ENCODE results near the gene ABHD18. TPM values are rescaled to one million over a fixed set of nuclear protein-coding genes. Genes with fewer than 3 reads are reported as not detected.

ABHD18 gene
- 3.2 to 4.0 TPM (median 3.4 TPM) in 5 replicates for total RNA-seq (2022; extraction: Qiagen RNA extraction)

DNA sequence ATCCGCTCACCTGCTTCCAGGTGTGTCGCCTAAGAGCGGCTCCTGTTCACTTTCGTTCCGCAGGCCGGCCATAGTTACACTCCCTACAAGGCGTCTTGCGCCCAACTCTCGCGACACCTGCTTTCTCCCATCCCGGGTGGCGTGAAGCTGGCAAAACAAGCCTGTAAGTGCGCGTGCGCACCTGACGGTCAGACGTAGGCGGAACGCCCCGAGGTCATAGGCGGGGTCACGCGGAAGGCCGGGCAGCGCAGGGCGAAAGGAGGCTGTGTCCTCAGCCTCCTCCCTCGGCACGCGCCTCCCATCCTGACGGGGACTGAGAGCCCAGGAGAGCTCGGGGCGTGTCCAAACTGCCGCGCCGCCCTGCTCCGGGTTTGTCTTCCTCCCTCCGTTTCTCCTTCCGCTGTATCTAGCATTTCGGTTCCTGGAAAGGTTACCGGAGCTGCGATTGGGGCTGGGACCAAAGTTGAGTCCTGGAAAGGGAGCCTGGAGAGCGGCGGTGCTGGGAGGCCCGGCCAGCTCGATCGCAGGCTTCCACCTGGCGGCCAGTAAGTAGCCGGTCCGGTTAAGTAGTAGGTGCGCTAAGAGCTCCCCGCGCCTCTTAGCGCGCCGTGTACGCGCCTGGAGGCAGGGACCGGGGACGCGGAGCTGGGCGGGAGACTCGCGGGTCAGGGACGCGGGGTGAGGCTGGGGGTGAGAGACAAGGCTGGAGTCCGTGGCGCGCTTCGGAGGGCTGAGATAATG lies at the start of gene ABHD18, which contains the start of gene MFSD8:
Gene ABHD18, plus strand, starts transcription at position 345 of the 741 bp plus-strand sequence. CDS start 17,550 bp downstream, outside the sequence.
Gene MFSD8, minus strand, starts transcription at position 112 of the 741 bp plus-strand sequence. Its CDS starts 40 bp downstream, at position 72.

GRCh38 chr4:128060699-128061565 lies 95.7 kb downstream of the ABHD18 start, which contains the start of gene LARP1B:
LARP1B (plus strand) TSS chr4:128061312; CDS start chr4:128074952, 13,640 bp downstream.

Other genes starting within 250 kb of the ABHD18 start
- not detected in 5 replicates for gene SLC25A31, start 235.0 kb upstream of the ABHD18 start, total RNA-seq (2022; extraction: Qiagen RNA extraction)
- gene HSPA4L, start 183.1 kb upstream of the ABHD18 start, total RNA-seq (2022; extraction: Qiagen RNA extraction) = 6.2 to 7.8 TPM (median 7.3 TPM) in 5 replicates
- gene PLK4, start 84.5 kb upstream of the ABHD18 start, total RNA-seq (2022; extraction: Qiagen RNA extraction) = 13.5 to 19.2 TPM (median 16.5 TPM) in 5 replicates
- 12.7 to 15.1 TPM (median 13.0 TPM) in 5 replicates for gene MFSD8, start 233 bp upstream of the ABHD18 start, total RNA-seq (2022; extraction: Qiagen RNA extraction)
- 11.5 to 15.9 TPM (median 13.6 TPM) in 5 replicates for gene LARP1B, start 95.9 kb downstream of the ABHD18 start, total RNA-seq (2022; extraction: Qiagen RNA extraction)

Measured in A549 treated with dexamethasone at 1 μM for 4 hours (cell line).